GM18520 (cell line): ENCODE results near the gene DCAF8.

Experiments
- ATAC-seq: cut with Tn5 transposase; IDR thresholded peaks from one replicate; pipeline ENCODE4 v1.9.1; 2021; ENCODE audit not compliant: unreplicated experiment

The DCAF8 gene

GRCh38 chr1:160227034-160227433 lies 35.3 kb downstream of the DCAF8 start:
- ATAC-seq = no peak

DNA sequence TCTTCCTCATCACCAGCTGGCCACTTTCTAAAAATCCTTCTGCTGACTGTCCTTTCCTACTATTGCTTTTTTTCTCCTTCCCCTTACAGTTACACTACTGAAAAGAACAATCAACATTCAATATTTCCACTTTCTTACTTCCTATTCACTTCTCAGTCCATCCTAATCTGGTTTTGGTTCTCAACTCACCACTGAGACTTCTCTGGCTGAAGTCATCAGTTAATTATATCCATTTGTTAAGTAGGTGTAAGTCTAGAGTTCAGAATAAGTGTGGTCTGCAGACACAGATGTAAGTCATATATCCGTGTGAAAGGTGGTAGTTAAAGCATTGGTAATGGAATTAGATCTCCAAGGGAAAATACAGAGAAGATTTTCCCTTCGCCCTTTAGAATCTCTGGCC lies 35.7 kb downstream of the DCAF8 start:
- no peak for ATAC-seq

DNA sequence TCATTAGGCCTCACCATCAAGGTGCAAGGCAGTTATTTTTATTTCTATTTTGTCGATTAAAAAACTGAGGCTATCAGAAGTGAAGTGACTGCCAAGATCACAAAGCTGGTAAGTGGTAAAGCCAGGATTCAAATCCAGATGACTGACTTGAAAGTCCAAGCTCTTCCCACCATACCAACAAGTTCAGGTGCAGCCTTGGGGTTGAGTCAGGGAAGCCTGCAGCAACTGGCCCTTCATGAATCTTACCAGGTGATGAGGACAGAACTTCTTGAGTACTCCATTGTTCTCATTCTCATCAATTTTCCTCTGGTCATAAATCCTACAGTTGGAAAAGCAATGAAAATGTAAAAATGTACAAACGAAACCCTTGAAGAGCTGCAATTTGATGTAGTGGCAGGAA lies 37.0 kb downstream of the DCAF8 start:
- no peak for ATAC-seq

DNA sequence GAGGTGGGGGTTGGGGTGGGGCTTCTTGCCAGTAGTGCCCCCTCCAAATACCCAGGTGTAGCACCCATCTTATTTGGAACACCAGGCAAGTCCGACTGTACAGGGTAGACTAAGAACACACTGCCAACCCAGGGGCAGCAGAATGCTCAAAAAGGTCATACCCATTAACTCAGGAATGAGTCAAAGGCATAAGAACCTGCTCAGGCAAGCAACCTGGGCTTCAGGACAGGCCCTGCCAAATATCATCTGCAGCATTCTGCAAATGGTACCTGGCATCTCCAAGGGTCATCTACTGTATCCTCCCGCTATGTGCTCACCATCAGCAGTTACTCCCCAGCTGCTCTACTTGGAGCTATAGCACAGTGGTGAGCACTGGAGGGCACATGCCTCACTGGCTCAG lies 37.7 kb downstream of the DCAF8 start:
- ATAC-seq = no peak

DNA sequence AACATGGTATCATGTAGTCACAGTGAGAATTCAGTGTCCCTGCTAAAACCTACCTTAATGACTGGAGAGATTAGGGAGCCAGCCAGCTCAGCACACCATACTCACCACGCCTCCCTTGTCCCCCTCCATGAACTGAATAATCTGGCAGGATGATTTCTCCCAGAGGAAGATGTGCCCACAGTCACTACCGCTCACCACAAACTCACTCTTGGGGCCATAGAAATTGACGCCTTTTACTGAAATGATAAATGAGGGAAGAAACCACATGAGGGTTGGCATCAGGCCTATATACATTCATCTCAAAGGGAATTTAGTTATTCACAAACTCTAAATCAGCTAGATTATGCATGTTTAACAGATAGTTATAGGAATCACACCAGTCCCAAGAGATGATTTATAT lies 39.8 kb downstream of the DCAF8 start:
- no peak for ATAC-seq

DNA sequence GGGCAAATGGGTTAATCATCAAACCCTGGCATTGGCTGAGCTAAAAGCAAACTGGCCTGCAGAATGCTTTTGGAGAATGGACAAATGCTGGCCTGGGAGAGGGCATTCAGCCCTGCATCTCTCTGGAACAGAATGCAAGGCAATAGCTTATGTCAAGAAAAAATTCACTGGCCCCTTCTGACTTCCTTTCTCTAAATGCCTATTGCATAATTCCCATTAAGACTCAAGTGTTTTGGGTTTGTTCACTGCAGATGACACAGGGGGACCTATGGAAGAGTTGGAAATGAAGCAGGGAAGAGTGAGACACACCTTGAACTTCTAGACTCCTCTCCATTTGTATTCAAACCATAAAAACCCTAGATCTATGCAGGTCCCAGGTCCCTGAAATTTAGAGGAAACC lies 41.3 kb downstream of the DCAF8 start:
- ATAC-seq = no peak

- no peak for ATAC-seq
Measured at GRCh38 chr1:160220301-160220700, 42.0 kb downstream of the DCAF8 start.

DNA sequence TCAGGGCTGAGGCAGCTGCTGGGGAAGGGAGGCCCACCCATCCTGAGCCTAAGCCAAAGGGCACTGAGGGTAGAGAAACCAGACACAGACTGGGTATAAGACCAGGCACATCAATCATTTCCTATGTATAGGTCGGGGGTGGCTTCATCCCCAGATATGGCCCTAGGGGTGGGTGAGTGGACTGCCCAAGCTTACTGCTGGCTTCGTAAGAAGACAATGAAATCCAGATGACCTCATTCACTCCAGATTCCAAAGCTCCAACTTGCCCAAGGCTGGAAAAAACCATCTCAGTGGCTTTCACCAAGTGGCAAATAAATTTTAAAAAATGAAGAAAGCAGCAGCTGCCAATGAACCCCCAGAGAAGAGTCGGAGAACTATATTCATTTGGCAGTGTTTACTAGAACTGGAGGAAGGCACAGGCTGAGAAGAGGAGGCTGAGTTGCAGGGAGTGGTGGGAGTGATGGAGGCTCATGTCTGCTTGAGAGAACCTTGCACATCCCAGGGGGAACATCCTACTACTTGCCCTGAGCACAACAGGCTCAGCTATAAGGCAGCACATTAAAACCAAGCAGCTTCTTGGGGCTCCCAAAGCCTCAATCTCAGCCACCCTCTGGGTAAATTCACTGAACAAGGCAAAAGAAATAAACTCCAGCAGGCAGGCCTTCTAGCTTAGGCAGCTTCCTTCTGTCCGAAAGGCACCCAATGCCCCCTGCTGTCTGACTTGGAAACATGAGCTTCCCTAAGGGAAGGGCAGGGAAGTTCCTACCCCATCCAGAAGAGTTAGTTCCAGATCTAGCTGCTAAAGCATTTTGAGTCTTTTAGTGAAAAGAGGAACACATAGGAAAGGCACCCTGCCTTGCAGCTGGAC lies 43.1 kb downstream of the DCAF8 start:
- no peak for ATAC-seq

DNA sequence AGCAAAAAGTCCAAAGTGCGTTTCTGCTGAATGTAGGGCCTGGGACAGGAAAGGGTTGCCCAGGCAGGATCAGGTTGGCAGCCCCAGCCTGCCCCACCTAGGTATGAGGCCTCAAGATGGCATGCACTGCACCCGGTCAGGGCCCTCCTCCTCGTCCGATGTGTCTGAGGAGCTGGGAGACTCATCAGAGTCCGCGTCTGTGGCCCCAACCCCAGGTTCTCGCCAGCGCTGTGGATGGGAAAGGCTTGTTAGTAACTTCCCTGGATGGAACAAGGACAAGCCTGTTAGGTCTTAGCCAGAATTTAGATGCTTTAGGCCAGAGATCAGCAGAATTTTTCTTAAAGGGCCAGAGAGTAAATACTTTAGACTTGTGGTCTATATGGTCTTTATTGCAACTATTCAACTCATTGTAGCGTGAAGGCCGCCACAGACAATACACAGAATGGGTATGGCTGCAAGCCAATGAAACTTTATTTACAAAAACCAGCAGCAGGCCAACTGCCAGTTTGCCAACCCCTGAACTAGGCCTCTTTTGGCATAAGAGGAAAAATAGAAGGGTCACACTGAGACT lies 44.8 kb downstream of the DCAF8 start:
- no peak for ATAC-seq

GRCh38 chr1:160216301-160216700 lies 46.0 kb downstream of the DCAF8 start:
- ATAC-seq = no peak

DNA sequence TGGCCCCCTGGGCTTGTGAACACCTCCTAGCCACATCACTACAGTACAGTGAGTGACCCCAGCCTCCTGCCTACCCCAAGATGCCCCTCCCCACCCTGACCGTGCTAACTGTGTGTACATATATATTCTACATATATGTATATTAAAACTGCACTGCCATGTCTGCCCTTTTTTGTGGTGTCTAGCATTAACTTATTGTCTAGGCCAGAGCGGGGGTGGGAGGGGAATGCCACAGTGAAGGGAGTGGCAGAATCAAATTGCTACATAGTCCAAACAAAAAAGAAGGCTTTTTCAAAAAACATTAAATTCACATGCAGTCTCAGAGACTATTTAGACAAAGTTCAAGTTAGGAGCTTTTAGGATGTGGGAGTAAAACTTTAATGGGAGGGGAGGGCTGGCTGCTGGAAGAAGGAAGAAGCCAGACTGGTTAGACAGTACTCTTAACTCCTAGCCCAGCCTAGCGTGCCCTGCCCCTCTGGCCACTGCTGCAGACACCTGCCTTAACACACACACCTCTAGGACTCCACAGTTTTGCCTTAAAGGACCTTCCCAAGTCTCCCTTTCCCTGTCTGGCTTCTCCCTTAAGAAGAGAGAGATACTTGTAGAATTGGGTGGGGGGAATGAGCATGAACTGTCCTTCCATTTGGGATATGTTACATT lies 47.7 kb downstream of the DCAF8 start:
- ATAC-seq = no peak

DNA sequence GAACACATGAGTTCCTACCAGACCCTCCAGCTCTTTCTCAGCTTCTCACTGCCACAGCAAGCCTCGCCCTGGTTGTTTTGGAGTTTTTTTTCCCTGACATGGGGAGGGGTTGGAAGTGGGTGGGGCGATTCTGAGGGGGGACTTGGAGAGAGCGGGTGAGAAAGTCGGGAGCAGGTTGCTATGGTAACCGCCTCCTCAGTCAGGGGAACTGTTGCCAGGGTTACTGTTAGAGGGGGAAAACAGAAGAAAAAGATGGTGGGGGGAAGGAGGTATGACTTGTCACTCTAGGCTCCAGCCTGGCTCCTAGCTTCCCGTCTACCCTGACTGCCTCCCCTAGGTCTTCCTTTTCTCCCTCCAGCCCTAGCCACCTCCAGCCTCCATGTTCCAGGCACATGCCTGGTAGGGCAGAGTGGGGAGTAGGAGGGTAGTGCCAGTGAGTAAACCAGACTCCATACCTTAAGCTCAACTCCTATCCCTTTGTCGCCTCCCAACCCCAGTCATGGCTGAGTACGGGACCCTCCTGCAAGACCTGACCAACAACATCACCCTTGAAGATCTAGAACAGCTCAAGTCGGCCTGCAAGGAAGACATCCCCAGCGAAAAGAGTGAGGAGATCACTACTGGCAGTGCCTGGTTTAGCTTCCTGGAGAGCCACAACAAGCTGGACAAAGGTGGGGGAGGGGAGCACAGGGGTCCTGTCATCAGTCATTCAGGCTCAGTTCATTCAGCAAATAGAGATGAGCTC lies 51.1 kb downstream of the DCAF8 start:
- no peak for ATAC-seq

DNA sequence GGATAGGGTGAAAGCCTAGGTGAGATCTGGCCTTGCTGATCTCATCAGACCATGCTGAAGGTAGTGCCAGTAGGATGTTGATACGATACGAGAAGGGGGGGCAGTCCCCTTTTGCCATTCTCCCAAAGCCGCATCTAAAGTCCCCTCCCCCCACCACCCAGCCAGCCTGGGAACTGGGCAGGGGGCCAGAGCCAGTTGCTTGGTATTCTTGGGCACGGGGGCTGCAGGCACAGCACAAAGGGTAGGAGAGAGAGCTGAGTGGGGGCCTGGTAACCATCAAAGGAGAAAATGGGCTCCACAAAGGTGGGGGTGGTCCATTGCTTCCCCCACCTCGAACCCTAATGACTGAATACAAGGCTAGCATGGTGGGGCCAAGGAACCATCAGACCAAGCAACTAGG lies 51.8 kb downstream of the DCAF8 start:
- ATAC-seq = no peak

- ATAC-seq = no peak
Measured at GRCh38 chr1:160209321-160210046, 52.9 kb downstream of the DCAF8 start.

DNA sequence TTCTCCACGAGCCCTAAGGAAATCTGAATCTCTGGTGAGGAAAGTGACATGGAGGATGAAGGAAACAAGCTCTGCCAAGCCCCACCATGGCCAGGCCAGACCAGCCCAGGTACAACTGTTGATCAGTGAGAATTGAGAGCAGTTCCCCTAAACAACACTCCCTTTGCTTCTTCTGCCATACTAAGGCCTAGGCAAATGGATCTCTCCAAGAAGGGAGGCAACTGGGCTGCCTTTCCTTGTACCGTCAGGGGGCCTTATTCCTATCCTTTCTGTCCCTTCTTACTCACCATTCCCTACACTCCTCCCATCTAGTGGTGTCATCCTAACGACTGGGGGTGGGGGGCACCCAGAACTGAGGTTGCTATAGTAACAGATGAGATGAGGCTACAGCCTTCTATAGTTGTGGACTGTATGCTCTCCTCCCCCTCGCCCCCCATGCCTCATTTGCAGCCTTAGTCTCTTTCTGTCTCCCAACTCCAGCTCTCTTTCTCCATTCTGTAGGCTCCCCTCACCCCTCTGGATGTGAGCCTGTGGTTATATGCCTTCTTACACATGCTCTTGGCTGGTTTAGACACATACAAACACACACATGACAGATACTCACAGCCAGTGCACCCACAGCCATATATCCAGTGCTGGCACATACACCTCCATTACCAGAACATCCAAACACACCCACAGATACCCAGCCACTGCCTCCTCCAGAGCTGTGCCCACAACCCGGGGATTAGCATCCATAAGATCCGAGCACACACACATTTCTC lies 53.6 kb downstream of the DCAF8 start:
- ATAC-seq = no peak

DNA sequence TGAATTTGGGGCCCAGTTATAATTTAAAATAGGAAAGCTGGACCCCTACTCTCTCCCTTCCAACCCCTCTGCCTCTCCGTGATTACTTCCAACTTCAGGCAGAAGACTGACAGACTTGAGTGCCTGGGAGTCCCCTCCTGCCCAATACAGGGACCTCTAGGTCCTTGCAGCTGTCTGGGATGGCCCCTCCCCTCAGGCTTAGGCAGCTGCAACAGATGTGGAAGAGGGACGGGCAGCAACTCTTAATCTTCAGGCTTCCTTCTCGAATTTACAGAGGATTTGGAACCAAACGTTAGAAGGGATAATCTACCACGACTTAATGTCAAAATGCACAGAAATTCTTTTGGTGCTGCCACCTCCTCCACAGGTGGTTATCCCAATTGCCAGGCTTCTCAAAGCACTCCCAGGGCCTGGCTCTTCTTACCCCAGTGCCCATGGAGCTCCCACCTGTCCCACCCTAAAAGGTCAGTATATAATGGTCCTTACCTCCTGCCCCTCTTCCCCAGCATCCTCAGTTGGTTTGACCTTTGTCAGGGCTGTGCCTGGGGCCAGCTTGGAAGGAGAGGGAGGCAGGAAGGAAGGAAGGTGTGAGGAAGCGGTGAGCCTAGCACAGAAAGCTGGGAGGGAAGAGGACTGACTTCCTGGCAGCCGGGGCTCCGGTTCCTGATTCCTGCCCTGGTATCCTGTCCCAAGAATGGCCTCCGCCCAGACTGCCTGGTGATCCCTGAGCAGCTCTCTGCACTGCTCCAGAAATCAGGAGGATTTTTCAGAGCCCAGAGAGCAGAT lies 54.4 kb downstream of the DCAF8 start:
- ATAC-seq = no peak

DNA sequence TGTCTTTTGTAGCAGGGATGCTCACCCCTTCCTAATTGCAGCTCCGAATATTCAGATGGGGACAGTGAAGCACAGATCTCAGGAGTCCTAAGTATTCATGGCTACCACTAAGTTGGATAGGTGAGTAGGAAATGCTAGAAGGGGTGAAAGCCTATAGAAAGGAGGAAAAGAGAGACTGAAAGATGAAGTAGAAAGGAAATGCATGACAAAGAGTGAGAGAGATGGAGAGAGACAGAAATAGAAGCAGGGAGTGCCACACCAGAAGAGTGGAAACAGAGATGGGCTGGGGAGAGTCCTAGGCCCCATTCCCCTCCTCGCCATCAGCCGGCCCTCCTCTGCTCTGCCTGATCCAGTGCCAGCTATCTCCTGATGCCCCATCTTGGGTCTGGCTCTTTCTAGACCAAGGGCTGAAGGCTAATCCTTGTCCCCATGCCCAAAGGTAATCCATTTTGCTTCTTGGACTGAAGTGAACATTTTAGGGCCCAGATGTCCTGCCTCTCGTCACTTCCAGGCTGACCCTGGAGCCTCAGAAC lies 55.2 kb downstream of the DCAF8 start:
- ATAC-seq = no peak

DNA sequence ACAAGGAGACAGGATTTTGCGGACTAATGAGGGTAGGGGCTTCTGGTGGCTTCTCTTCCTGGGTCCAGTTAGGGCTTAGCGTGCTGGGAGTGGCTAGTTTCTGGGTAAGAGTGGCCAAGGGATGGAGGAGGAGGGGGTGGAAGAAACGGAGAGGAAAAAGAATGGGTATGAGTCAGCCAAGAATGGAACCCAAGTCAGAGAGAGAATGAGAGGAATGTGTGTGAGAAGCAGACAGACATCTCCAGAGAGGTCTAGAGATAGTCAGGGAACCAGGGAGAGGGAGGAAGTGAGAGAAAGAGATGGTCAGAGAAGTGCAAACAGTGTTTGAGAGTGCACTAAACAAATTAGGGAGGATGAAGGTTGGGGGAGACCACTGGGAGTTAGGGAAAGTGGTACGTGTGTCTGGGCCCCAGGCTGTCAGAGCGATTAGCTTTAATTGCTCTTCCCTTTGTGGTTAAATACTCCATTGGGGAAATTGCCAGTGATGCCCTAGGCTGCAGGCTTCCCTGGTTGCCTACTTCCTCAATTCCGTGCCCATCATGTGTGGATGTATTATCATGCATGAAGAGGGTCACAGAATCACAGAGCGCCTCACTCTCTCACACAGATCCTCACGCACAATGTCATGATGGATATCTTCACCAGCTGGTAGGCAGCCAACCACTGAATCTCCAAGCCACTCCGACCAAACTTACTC lies 55.8 kb downstream of the DCAF8 start:
- no peak for ATAC-seq

- ATAC-seq = no peak
Measured at GRCh38 chr1:160206036-160206389, 56.3 kb downstream of the DCAF8 start.
